ENCODE data around the gene FGD6. TPM values are rescaled to one million over a fixed set of nuclear protein-coding genes. Genes with fewer than 3 reads are reported as not detected.

FGD6 gene
- total and polyA plus RNA-seq, 4 donors = 2.4 to 26.4 (median 9.0) TPM

GRCh38 chr12:95213928-95214327, 3.3 kb downstream of the FGD6 start:
- 80 to 83% methylated on average over 1 of the region's 1 CpG for WGBS, 2 donors
- H3K27ac ChIP-seq (ENCODE audit: low read depth in 1 of 2, low read length in 1 of 2) = peak overlapping the region in 1 of 2 donors; percentile 31
- TF ChIP-seq CTCF (IDR thresholded peaks at IDR 0.05; ENCODE audit: control extremely low read depth, extremely low read depth) = no peak
- peak overlapping the region in 1 of 2 donors; percentile 4 for H3K9ac ChIP-seq (ENCODE audit: insufficient read depth in 1 of 2, low read length in 2 of 2)
- no peaks in the 10 kb centered on the region for H3K9me3 ChIP-seq (ENCODE audit: control insufficient read depth in 4 of 4, insufficient read depth in 3 of 4, low read length in 3 of 4)
- DNase-seq = no peak
- no peaks in the 10 kb centered on the region for H3K27me3 ChIP-seq (ENCODE audit: control insufficient read depth in 3 of 3, insufficient read depth in 3 of 3, low read length in 2 of 3)
- ATAC-seq (ENCODE audit: insufficient read depth, low FRiP score) = no peak
- H3K4me3 ChIP-seq = no peak overlapping the region
- peaks cover 2 to 12% (median 6%) of the 10 kb centered on the region in 5 donors for H3K4me1 ChIP-seq (ENCODE audit: control insufficient read depth in 5 of 5, insufficient read depth in 5 of 5, low read length in 5 of 5)
- H3K36me3 ChIP-seq (ENCODE audit: control insufficient read depth in 4 of 4, insufficient read depth in 4 of 4, low read length in 4 of 4) = no peaks in the 10 kb centered on the region

GRCh38 chr12:95213119-95213518, 4.1 kb downstream of the FGD6 start:
- TF ChIP-seq CTCF (IDR thresholded peaks at IDR 0.05; ENCODE audit: control extremely low read depth, extremely low read depth) = no peak
- Histone ChIP-seq H3K27me3 (ENCODE audit: control insufficient read depth in 3 of 3, insufficient read depth in 3 of 3, low read length in 2 of 3) (no peaks in the 10 kb centered on the region), H3K27ac (ENCODE audit: low read depth in 1 of 2, low read length in 1 of 2) (no peak overlapping the region), H3K9me3 (ENCODE audit: control insufficient read depth in 4 of 4, insufficient read depth in 3 of 4, low read length in 3 of 4) (no peaks in the 10 kb centered on the region), H3K36me3 (ENCODE audit: control insufficient read depth in 4 of 4, insufficient read depth in 4 of 4, low read length in 4 of 4) (peaks cover 0 to 3% (median 1%) of the 10 kb centered on the region in 4 donors), H3K4me1 (ENCODE audit: control insufficient read depth in 5 of 5, insufficient read depth in 5 of 5, low read length in 5 of 5) (peaks cover 2 to 8% (median 6%) of the 10 kb centered on the region in 5 donors), H3K4me3 (no peak overlapping the region), H3K9ac (ENCODE audit: insufficient read depth in 1 of 2, low read length in 2 of 2) (peak overlapping the region in 1 of 2 donors; percentile 4)
- DNase-seq = no peak
- 88% methylated on average over 4 of the region's 4 CpGs for WGBS, 2 donors
- no peak for ATAC-seq (ENCODE audit: insufficient read depth, low FRiP score)

- H3K4me3 ChIP-seq = no peak overlapping the region
- H3K9ac ChIP-seq (ENCODE audit: insufficient read depth in 1 of 2, low read length in 2 of 2) = no peak overlapping the region
- no peak for DNase-seq
- no peak overlapping the region for H3K27ac ChIP-seq (ENCODE audit: low read depth in 1 of 2, low read length in 1 of 2)
- H3K4me1 ChIP-seq (ENCODE audit: control insufficient read depth in 5 of 5, insufficient read depth in 5 of 5, low read length in 5 of 5) = peaks cover 4 to 8% (median 6%) of the 10 kb centered on the region in 5 donors
- WGBS, 2 donors = 49 to 60% methylated on average over 4 of the region's 4 CpGs
- H3K27me3 ChIP-seq (ENCODE audit: control insufficient read depth in 3 of 3, insufficient read depth in 3 of 3, low read length in 2 of 3) = no peaks in the 10 kb centered on the region
- no peak for TF ChIP-seq CTCF (IDR thresholded peaks at IDR 0.05; ENCODE audit: control extremely low read depth, extremely low read depth)
- peaks cover 0 to 3% (median 1%) of the 10 kb centered on the region in 4 donors for H3K36me3 ChIP-seq (ENCODE audit: control insufficient read depth in 4 of 4, insufficient read depth in 4 of 4, low read length in 4 of 4)
- no peak for ATAC-seq (ENCODE audit: insufficient read depth, low FRiP score)
- no peaks in the 10 kb centered on the region for H3K9me3 ChIP-seq (ENCODE audit: control insufficient read depth in 4 of 4, insufficient read depth in 3 of 4, low read length in 3 of 4)
Observed at GRCh38 chr12:95212586-95212985, 4.7 kb downstream of the FGD6 start.

GRCh38 chr12:95208678-95209077, 8.6 kb downstream of the FGD6 start:
- WGBS, 2 donors = 88 to 93% methylated on average over 7 of the region's 7 CpGs
- Histone ChIP-seq H3K27ac (ENCODE audit: low read depth in 1 of 2, low read length in 1 of 2) (no peak overlapping the region), H3K36me3 (ENCODE audit: control insufficient read depth in 4 of 4, insufficient read depth in 4 of 4, low read length in 4 of 4) (peaks cover 0 to 3% (median 1%) of the 10 kb centered on the region in 4 donors), H3K27me3 (ENCODE audit: control insufficient read depth in 3 of 3, insufficient read depth in 3 of 3, low read length in 2 of 3) (no peaks in the 10 kb centered on the region), H3K9ac (ENCODE audit: insufficient read depth in 1 of 2, low read length in 2 of 2) (no peak overlapping the region), H3K4me1 (ENCODE audit: control insufficient read depth in 5 of 5, insufficient read depth in 5 of 5, low read length in 5 of 5) (peaks cover 4 to 17% (median 14%) of the 10 kb centered on the region in 5 donors), H3K9me3 (ENCODE audit: control insufficient read depth in 4 of 4, insufficient read depth in 3 of 4, low read length in 3 of 4) (no peaks in the 10 kb centered on the region), H3K4me3 (no peak overlapping the region)
- ATAC-seq (ENCODE audit: insufficient read depth, low FRiP score) (no peak), DNase-seq (no peak)
- TF ChIP-seq CTCF (IDR thresholded peaks at IDR 0.05; ENCODE audit: control extremely low read depth, extremely low read depth) = no peak
